ENCODE data around the gene CISH.

CISH gene

DNA sequence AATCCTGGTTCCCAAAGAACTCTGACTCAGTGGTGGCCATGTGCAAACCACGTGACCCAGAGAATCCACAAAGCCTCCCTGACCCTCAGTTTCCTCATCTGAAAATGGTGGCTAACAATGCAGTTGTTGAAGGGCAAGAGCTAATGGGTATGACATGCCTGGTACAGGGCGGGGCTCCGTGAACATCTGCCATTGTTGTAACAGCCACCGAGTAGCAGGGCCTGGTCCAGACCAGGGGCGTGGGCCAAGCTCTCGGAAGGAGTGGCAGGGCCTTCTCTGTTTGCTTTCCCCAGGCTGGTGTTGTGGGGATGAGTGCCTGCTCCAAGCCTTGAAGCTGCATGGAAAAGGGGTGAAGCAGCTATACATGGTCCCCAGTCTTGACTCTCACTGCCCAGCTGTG lies 18.8 kb upstream of the CISH start:
- no peak for DNase-seq (ENCODE audit: low read depth)
- TF ChIP-seq, protein P1, sequence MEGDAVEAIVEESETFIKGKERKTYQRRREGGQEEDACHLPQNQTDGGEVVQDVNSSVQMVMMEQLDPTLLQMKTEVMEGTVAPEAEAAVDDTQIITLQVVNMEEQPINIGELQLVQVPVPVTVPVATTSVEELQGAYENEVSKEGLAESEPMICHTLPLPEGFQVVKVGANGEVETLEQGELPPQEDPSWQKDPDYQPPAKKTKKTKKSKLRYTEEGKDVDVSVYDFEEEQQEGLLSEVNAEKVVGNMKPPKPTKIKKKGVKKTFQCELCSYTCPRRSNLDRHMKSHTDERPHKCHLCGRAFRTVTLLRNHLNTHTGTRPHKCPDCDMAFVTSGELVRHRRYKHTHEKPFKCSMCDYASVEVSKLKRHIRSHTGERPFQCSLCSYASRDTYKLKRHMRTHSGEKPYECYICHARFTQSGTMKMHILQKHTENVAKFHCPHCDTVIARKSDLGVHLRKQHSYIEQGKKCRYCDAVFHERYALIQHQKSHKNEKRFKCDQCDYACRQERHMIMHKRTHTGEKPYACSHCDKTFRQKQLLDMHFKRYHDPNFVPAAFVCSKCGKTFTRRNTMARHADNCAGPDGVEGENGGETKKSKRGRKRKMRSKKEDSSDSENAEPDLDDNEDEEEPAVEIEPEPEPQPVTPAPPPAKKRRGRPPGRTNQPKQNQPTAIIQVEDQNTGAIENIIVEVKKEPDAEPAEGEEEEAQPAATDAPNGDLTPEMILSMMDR (IDR thresholded peaks at IDR 0.05; ENCODE audit: insufficient read depth, low read depth, low read length, missing control alignments), result no peak
- H3K4me3 ChIP-seq (ENCODE audit: low read depth, low read length), result no peak overlapping the region

GRCh38 chr3:50628601-50629000 lies 17.0 kb upstream of the CISH start:
- no peak for DNase-seq (ENCODE audit: low read depth)
- TF ChIP-seq, protein P1 (IDR thresholded peaks at IDR 0.05; ENCODE audit: insufficient read depth, low read depth, low read length, missing control alignments), result no peak
- no peak overlapping the region for H3K4me3 ChIP-seq (ENCODE audit: low read depth, low read length)

DNA sequence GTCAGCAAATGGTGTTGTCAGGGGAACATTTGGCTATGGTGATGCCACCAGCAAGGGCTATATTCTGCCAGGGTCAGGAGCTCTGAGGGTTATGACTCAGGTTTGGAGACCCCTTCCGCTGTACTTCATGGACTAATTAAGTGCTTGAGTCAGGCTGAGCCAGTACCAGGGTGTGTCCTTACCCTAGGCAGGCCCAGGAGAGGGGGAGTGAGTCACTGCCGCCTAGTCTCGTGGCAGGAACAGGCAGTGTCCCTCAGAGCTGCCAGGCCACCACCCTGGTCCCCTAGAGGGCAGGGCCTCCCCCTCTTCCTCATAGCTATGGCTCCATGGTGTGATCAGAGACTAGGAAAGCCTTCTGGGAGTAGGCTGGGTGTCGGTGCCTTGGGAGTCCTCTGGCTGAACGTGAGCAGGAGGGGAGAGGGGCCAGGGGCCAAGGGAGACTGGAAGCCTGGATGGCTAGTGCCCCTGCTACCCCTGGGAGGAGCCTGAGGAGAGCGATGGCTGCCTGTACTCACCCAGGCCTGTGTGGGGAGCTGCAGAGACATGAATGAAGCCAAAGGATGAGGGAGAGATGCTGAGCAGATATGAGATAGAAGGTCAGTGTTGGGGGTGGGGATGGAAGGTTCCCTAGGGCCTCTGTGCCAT lies 16.0 kb upstream of the CISH start:
- TF ChIP-seq, protein P1 (IDR thresholded peaks at IDR 0.05; ENCODE audit: insufficient read depth, low read depth, low read length, missing control alignments), result peak; percentile 24
- H3K4me3 ChIP-seq (ENCODE audit: low read depth, low read length), result no peak overlapping the region
- no peak for DNase-seq (ENCODE audit: low read depth)

- no peak overlapping the region for H3K4me3 ChIP-seq (ENCODE audit: low read depth, low read length)
- TF ChIP-seq, protein P1 (IDR thresholded peaks at IDR 0.05; ENCODE audit: insufficient read depth, low read depth, low read length, missing control alignments), result no peak
- DNase-seq (ENCODE audit: low read depth), result no peak
Observed at GRCh38 chr3:50626401-50626800, 14.8 kb upstream of the CISH start.

- TF ChIP-seq, protein P1 (IDR thresholded peaks at IDR 0.05; ENCODE audit: insufficient read depth, low read depth, low read length, missing control alignments), result no peak
- no peak for DNase-seq (ENCODE audit: low read depth)
- H3K4me3 ChIP-seq (ENCODE audit: low read depth, low read length), result no peak overlapping the region
Observed at GRCh38 chr3:50625231-50626182, 13.9 kb upstream of the CISH start.

DNA sequence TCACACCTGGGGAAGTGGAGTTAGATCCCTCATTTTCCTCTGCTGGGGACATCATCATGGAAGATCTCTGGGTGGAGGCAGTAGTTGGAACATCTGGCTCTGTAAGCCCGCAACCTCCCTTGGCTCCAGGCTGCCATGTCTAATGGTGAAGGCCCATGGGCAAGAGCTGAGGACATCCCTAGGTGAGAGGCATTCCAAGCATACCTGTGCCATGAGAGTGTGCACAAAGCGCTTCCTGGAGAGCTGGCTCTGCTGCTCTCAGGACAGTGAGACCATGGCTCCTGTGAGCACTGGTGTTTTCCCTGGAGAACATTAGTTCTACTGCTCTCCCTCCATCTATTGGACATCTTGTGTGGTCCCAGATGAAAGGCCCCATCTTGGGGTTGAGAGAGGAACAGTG lies 13.1 kb upstream of the CISH start:
- TF ChIP-seq, protein P1 (IDR thresholded peaks at IDR 0.05; ENCODE audit: insufficient read depth, low read depth, low read length, missing control alignments), result no peak
- H3K4me3 ChIP-seq (ENCODE audit: low read depth, low read length), result no peak overlapping the region
- no peak for DNase-seq (ENCODE audit: low read depth)
